Epithelial cell of prostate (primary cell): Measurements from ENCODE around the gene AKAP13.
A peak's percentile ranks its signal among the peaks of the same experiment; 100 is the strongest.
"Not testable (repeated sequence)": the region's sequence is repeated elsewhere in the genome, so short reads cannot be mapped to it uniquely, and the experiment has no call there.

Experiments
- DNase-seq: peaks from one replicate; pipeline ENCODE4 v3.0.0-alpha.2; 2011; ENCODE audit warnings: low read depth, low spot score
- H3K27ac ChIP-seq: fragments of 450-650 bp; 2 replicates; pipeline ENCODE4 v1.5.1; 2017; ENCODE audit warnings: mild to moderate bottlenecking

The AKAP13 gene

DNA sequence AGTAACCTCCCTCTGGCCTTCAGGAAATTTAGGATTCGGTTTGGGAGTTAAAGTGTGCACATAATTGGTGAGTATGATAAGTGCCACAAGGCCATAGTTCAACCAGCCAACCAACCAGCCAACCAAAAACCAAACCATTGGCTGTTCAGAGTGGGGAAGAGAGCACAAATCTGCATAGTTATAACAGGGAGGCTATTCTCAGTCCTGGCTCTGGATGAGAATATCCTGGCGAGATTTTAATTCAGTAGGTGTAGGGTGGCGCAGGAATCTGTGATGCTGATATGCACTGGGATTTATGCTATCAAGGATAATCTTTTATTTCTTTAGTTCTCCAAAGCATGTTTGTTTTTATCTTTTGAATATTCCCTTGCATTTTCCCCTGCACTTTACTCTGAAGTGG is 49.1 kb downstream of the AKAP13 start:
- no peak for DNase-seq
- H3K27ac ChIP-seq = no peak overlapping the region

DNA sequence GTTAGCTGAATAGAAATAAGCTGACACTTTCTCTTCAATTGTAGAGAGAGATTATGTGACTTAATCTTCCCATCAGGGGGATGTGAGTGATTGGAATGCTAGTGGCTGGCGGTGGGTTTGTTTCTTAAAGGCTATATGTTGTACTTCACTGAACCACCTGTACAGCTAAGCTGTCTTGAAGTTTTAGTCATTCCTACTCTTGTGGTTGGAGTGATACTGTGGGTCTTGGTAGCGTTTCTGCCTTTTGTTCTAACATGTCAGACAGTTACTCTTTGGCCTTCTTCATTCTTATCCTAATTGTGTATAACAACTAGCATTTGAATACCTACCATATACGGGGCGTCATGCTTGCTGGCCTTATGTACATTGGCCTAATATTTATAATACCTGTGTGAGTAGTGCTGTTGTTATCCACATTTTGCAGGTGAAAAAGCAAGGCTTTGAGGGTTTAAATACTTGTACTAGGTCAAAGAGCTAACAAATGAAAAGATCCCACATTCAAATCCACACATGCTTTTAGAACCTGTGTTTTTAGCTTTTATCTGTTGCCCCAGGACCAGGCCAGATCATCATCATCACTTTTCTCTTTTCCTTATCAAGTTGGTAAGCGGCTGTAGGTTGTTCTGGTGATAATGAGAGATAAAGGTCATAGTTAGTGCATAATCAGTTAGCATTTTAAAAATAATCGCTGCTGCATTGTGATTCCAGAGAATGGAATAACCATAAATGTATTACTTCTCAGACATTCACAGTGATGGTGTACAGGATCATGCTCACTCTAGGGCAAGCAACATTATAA is 50.2 kb downstream of the AKAP13 start:
- DNase-seq = no peak

DNA sequence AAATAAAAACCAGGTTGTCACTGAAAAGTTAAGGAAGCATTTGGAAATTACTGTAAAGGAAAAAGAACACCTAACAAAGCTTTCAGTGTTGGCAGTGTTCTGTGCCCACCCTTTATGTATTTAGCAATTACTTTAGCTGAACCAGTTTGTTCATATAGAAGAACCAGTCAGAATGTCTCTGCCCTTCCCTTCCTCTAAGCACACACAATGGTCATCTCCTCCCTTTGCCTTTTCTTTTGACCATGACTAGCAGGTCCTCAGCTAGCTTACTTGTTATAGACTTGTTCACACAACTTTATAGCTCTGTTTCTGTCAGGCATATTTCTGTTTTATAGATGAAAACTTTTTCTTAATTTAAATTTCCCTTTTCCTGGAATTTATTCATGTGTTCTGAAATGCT is 59.6 kb downstream of the AKAP13 start:
- DNase-seq = no peak
- H3K27ac ChIP-seq = peak overlapping the region; percentile 64

More for the DNA sequence above, 50.2 kb downstream of the AKAP13 start:
- H3K27ac ChIP-seq = no peak overlapping the region

DNA sequence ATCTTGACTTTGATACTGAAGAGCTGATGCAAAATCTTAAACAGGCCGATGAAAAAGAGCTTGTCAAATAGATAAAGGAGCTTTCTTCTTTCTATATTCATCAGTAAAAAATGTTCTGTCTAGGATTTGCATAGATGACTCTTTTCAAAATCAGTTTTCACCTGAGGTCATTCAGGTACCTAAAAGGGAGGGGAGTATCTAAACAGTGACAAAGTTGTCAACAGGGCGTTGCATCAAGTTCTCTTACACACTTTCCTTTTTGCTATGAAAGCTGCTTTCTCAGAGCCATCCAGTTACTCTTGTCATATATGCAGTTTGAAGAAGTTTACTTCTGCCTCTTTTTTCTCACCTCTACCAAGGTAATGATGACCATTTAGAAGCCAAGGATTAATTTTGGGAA is 60.0 kb downstream of the AKAP13 start:
- peak overlapping the region; percentile 64 for H3K27ac ChIP-seq
- no peak for DNase-seq

DNA sequence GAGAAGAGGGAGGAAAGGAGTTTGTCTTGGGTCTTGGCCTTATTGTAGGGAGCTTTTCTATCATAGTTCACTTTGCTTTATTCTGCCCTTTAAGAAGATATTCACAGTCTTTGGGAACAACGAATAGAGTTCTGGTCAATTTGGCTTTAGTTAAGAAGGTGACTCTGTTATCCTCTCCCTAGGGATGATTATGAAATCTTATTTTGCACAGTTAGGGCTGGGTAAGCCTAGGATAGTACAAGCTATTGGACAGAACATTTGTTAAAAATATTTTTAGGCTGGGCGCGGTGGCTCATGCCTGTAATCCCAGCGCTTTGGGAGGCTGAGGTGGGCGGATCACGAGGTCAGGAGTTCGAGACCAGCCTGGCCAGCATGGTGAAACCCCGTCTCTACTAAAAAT is 61.5 kb downstream of the AKAP13 start:
- not testable (repeated sequence) for H3K27ac ChIP-seq, DNase-seq

DNA sequence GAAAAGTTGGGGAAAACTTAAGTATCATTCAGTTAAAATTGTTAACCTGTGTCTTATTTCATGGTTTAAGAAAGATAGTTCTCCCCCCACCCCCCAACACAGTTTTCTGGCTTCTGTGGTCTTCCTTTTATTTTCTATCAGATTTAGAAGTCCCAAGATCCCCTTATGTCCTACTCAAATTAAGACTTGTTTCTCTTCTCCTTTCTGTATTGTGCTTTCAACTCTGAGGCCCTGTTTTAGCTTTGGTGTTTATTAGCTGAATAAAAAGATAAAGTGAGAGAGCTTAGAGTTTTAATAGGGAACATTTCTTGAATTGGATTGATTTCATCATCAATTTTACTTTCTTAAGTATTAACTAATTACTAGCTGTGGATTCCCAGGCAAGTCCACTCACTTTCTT is 62.6 kb downstream of the AKAP13 start:
- peak overlapping the region; percentile 12 for H3K27ac ChIP-seq

DNA sequence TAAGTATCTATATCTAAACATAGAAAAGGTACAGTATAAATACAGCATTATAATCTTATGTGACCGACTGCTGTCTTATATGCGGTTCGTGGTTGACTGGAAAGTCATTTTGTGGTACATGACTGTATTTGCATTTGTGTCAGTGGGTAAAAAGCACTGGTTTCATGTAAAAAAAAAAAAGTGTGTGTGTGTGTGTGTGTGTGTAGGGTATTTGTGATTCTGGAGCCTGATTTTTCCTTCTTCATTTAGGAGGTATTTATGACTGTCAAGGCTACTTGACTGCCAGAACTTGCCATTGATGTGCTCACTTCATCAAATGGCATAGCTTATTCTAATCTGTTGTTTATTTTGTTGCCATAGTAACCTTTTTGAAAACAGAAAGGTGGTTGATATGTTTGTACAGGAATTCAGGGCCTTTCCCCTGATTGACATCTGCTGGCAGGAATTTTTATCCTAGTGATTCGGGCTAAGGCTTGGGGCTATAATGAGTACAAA is 63.2 kb downstream of the AKAP13 start:
- peak; percentile 53 for DNase-seq
- peak overlapping the region; percentile 12 for H3K27ac ChIP-seq

More for the DNA sequence above, 62.6 kb downstream of the AKAP13 start:
- DNase-seq = no peak

DNA sequence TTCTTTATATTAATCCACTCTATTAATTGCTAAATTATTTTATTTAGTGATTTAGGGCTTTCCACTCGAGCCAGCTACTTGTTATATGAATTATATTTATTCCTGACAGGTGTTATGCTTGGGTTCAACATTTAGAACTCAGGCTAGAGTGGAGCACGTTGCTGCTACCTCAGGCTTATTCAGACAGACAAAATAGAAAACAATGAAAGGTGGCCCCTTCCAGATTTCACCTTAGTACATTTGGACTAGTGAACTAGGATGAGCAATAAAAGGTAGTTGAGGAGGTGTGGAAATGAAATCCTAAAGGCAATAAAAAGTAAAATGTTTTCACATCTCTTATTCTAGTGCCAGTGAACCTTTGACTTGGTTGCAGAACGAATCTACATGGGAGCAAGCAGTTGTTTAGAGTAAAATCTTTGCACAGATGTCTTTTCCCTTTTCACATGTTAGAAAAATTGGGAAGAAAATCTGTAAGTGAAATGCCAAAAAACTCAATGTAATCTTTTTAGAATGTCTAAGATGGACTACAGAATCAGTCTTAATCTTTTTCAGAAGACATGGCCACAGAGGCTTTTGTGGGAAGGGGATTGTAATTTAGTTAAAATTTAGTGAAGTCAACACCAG is 63.8 kb downstream of the AKAP13 start:
- H3K27ac ChIP-seq = no peak overlapping the region
- no peak for DNase-seq

DNA sequence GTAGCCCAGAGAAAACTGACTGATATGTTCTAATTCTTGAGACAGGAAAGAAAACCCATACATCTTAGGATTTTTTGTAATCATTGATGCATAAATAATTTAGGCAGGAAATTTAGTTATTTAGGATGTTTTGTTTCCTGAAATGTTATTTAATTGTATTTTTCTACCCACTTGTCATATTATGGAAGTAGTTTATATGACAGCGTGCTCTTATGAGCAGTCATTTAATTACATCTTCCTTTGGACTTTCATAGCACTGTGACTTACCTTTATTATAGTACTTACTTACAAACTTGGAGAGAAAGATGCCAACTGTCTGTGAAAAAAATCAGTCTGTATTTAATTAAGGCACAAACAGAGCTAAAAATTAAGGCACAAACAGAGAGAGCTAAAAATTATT is 65.0 kb downstream of the AKAP13 start:
- no peak for DNase-seq
- no peak overlapping the region for H3K27ac ChIP-seq

DNA sequence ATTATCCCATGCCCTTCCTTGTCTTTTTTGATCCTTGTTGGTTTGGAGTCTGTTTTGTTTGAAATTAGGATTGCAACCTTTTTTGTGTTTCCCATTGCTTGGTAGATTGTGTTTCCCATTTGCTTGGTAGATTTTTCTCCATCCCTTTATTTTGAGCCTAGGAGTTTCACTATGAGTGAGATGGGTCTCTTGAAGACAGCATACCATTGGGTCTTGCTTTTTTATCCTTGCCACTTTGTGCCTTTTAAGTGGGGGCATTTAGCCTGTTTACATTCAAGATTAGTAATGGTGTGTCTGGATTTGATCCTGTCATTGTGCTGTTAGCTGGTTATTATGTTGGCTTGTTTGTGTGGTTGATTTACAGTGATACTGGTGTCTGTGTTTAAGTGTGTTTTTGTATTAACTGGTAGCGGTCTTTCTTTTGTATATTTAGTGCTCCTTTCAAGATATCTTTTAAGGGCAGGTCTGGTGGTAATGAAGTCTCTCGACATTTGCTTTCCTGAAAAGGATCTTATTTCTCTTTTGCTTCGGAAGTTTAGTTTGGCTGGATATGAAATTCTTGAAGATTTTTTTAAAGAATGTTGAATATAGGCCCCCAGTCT is 70.8 kb downstream of the AKAP13 start:
- H3K27ac ChIP-seq = no peak overlapping the region
- DNase-seq = no peak

DNA sequence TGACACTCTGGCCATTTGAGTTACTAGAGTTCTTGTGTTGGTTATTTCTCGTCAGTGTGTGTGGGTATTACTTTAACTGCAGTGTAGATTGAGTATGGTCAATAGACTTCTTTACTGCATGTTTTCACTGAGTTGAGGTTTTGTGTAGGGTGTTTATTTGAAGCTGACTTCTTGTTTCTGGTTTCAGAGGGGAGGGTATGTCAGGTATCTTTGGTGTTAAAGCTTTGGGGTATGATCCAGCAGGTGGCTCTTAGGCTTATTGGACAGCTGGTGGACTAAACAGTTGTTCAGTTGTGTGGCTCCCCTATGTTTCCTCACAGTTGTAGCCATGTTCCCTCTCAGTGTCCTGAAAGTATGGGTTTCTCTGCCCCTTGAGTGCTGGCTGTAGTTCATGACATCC is 72.0 kb downstream of the AKAP13 start:
- no peak for DNase-seq

DNA sequence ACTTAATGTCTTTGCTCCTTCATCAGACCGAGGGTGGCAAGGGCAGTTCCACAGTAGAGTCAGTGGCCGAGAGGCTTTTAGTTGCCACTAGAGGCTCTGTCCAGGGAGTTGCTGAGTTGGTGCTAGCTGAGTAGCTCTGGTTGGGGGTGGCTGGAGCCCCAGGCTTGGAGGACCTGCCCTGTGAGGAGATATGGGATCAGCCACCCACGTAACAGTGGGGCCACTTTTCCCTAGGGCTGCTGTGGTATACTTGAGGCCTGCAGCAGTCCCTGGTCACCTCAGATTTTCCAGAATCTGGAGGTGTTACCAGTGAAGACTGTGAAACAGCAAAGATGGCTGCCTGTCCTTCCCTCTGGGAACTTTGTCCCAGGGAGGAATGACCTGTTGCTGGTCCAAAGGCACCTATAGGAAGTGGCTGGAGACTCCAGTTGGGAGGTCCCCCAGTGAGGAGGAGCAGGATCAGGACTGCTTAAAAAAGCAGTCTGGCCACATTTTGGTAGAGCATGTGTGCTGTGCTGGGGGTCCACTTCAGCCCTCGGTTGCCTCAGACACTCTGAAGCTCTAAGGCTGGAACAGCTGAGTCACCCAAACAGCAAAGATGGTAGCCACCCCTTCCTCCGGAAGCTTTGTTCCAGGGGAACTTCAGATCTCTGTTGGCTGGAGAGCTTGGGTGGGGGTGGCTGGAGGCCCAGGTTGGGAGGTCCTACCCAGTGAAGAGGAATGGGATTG is 72.9 kb downstream of the AKAP13 start:
- no peak overlapping the region for H3K27ac ChIP-seq
- no peak for DNase-seq

More for the DNA sequence above, 72.0 kb downstream of the AKAP13 start:
- no peak overlapping the region for H3K27ac ChIP-seq

DNA sequence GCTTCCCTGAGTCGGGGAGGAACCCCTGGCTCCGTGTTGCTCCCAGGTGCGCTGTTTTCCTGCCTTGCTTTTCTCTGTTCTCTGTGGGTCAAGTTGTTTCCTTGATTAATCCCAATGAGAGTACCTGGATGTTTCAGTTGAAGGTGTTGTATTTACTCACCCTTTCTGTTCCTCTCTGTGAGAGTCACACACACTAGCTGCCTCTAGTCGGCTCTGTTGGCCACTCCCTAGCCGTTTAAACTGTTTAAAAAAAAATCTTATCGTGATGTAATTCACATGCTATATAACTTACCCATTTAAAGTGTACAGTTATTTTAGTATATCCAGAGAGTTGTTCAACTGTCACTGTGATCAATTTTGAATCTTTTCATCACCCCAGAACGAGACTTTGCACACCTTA is 74.0 kb downstream of the AKAP13 start:
- DNase-seq = no peak
- no peak overlapping the region for H3K27ac ChIP-seq

DNA sequence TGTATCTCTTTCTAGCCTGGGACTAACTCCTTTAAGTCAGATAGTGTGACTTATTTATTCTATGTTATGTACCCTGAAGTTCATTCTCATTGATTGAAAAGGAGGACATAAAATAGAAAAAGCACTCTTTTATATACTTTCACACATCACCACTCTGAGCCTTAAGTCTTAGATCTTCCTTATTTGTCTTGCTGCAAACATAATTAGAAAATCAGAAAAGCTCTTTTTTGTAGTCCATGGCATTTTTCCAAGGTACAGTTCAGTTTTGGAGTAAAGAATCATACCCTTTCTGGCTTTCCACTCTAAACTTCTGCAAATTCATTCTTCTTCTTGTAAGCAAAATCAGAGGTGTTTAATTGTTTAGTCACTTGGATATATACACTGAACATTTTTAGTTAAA is 75.5 kb downstream of the AKAP13 start:
- DNase-seq = no peak

DNA sequence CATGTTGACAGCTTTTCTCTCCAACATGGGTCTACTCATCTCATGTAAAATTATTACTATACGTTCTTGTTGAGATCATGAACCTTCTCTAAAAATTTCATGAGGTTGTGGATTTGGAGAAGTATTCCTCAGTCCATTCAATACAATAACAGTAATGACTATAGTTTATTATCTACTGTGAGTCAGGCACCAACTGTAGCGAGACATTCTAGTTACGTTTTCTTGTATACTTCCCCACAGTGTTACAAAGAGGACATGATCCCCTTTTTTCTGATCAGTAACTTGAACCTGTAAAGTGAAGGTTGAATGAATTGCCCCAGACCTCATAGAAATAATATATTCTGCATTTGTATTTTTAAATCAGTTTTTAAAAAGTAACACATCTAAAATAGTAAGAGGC is 76.4 kb downstream of the AKAP13 start:
- DNase-seq = no peak
- H3K27ac ChIP-seq = peak overlapping the region; percentile 86

More for the DNA sequence above, 75.5 kb downstream of the AKAP13 start:
- no peak overlapping the region for H3K27ac ChIP-seq

DNA sequence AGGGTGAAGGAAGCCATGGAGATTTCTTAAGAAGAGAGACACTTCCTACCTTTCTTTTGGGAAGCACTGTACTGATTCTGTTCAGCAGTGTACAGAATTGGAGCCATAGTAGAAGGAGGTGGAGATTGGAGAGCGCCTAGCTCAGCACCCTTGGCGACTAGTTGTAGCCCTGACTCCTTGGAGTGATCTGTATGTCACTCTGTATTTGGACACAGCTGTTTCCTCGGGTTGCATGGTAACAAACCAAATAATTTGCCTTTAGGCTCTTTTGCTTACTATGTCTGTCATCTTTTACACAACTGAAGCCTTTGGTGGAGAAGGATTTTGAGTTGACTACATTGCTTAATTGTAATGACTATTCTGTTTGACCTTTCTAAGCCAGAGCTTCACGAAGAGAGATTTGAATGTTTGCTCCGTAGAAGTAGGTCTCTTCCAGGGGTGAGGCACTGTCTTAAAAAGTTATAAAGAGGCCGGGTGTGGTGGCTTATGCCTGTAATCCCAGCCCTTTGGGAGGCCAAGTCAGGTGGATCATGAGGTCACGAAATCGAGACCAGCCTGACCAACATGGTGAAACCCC is 77.1 kb downstream of the AKAP13 start:
- DNase-seq = no peak
- H3K27ac ChIP-seq = peak overlapping the region; percentile 86

DNA sequence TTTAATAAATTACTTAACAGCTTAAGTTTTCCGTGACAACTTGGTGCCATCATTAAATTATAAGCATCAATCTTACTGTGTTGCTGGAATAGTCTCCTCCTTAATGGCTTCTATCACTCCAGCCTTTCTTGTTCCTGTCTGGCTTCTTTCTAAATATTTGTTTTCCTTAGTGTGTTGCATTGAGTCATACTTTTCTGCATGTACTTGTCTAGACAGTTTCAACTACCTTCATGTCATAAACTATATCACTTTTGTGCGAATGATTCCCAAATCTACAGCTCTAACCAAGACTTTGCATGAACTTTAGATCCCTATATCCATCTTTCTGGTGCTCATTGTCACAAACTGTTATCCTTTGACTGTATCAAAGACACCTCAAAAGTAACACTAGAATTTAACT is 78.4 kb downstream of the AKAP13 start:
- DNase-seq = no peak
- peak overlapping the region; percentile 86 for H3K27ac ChIP-seq

DNA sequence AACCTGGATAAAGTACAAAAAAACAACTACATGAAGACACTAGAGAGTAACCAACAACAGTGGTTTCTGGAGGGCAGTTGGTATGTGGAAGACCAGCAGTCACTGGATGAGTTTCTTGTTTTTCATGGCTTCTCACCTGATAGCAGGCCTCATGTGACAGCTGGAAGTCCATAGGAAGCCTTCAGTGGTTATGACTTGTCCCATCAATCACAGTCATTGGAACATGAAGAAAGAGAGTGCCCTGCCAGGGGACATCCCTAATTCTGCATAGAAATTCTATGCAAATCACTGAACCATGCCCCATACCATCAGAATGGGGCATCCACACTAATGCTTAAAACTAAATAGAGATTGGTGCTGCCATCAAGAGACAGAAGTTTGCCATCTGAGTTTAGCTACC is 81.6 kb downstream of the AKAP13 start:
- DNase-seq = no peak
- H3K27ac ChIP-seq = no peak overlapping the region

DNA sequence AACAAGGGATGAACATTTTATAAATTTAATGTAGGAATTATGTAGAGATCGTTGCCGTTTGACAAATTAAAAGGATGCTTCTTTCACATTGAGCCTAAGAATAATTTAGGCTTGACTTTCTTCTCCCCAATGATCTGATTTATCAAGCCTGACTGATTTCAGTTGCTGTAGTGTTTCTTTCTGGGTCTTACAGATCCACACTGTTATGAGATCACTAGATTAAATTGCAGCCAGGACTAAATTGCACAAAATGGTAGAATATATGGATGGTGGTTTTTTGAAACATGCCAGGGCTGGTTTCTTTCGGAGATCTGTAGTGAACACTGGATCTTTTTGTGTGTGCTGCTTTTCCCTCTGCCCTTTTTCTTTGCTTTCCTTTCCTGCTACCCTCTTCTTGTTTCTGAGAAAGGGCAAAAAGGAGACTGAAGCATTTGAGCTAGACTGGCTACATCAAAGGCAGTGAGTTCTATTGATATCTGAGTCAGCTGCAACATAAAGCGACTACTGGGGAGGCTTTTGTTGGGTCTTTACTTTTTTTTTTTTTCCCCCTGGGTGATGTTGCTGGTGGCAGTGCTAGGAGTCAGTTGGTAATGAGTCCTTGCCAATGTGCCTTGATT is 83.0 kb downstream of the AKAP13 start:
- H3K27ac ChIP-seq = no peak overlapping the region
- DNase-seq = no peak

DNA sequence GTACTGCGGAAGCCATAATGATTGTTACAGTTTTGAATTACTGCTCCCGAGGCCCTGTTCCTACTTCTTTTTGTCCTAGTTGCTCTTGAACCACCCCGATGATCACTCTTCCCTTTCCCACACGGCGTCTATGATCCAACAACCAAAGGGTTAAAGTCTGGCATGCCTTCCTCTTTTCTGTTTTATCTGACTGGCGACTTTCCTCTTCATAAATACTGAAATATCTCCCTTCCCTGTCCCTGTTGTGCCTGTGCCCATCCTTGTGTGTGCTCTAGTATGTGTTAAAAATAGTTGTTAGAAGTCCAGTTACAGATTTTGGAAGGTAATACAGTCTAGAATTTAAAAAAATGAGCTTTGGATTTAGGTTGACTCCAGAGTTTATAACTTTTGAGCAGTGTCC is 83.6 kb downstream of the AKAP13 start:
- DNase-seq = no peak
- H3K27ac ChIP-seq = no peak overlapping the region
